ENCODE data around the gene VPS9D1.

DNA sequence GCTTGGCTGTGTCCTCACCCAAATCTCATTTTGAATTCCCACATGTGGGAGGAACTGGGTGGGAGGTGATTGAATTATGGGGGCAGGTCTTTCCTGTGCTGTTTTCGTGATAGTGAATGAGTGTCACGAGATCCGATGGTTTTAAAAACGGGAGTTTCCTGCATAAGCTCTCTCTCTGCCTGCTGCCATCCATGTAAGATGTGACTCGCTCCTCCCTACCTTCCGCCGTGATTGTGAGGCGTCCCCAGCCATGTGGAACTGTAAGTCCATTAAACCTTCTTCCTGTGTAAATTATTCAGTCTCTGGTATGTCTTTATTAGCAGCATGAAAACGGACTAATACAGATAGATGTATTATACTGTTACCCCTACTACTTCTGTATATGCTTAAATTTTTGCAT, 59.5 kb downstream of the VPS9D1 start:
- TF ChIP-seq EZH2 (IDR thresholded peaks at IDR 0.05; ENCODE audit: low read depth, unreplicated experiment) (no peak), POLR2AphosphoS5 (IDR thresholded peaks at IDR 0.05; ENCODE audit: low read depth) (no peak), EZH2phosphoT487 (IDR thresholded peaks at IDR 0.05; ENCODE audit: unreplicated experiment) (no peak)
- TF ChIP-seq, protein P1, sequence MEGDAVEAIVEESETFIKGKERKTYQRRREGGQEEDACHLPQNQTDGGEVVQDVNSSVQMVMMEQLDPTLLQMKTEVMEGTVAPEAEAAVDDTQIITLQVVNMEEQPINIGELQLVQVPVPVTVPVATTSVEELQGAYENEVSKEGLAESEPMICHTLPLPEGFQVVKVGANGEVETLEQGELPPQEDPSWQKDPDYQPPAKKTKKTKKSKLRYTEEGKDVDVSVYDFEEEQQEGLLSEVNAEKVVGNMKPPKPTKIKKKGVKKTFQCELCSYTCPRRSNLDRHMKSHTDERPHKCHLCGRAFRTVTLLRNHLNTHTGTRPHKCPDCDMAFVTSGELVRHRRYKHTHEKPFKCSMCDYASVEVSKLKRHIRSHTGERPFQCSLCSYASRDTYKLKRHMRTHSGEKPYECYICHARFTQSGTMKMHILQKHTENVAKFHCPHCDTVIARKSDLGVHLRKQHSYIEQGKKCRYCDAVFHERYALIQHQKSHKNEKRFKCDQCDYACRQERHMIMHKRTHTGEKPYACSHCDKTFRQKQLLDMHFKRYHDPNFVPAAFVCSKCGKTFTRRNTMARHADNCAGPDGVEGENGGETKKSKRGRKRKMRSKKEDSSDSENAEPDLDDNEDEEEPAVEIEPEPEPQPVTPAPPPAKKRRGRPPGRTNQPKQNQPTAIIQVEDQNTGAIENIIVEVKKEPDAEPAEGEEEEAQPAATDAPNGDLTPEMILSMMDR (conservative IDR thresholded peaks at IDR 0.05; ENCODE audit: low read depth in 2 of 2) = no peak

All from GM23338 (cell line).